Measurements from ENCODE around the gene PKD2L1.

GRCh38 chr10:100374200-100374655 lies 44.2 kb upstream of the PKD2L1 start:
- TF ChIP-seq ZNF3 (CRISPR knock-in tag; IDR thresholded peaks at IDR 0.05), result no peak
- TF ChIP-seq, protein P1, sequence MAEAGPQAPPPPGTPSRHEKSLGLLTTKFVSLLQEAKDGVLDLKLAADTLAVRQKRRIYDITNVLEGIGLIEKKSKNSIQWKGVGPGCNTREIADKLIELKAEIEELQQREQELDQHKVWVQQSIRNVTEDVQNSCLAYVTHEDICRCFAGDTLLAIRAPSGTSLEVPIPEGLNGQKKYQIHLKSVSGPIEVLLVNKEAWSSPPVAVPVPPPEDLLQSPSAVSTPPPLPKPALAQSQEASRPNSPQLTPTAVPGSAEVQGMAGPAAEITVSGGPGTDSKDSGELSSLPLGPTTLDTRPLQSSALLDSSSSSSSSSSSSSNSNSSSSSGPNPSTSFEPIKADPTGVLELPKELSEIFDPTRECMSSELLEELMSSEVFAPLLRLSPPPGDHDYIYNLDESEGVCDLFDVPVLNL (CRISPR knock-in tag; IDR thresholded peaks at IDR 0.05; ENCODE audit: low read depth), result no peak
- no peak for TF ChIP-seq HMG20B (CRISPR knock-in tag; IDR thresholded peaks at IDR 0.05)
- TF ChIP-seq, protein P2, sequence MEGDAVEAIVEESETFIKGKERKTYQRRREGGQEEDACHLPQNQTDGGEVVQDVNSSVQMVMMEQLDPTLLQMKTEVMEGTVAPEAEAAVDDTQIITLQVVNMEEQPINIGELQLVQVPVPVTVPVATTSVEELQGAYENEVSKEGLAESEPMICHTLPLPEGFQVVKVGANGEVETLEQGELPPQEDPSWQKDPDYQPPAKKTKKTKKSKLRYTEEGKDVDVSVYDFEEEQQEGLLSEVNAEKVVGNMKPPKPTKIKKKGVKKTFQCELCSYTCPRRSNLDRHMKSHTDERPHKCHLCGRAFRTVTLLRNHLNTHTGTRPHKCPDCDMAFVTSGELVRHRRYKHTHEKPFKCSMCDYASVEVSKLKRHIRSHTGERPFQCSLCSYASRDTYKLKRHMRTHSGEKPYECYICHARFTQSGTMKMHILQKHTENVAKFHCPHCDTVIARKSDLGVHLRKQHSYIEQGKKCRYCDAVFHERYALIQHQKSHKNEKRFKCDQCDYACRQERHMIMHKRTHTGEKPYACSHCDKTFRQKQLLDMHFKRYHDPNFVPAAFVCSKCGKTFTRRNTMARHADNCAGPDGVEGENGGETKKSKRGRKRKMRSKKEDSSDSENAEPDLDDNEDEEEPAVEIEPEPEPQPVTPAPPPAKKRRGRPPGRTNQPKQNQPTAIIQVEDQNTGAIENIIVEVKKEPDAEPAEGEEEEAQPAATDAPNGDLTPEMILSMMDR (IDR thresholded peaks at IDR 0.05 in 2 of 3, conservative IDR thresholded peaks at IDR 0.05 in 1 of 3; ENCODE audit: insufficient read depth in 2 of 3, low read depth in 1 of 3, low read length in 3 of 3), result no peak
- 0 out of 2 replicates have a peak, but pooled peaks have one; percentile 13 for TF ChIP-seq SMARCA4 (IDR thresholded peaks at IDR 0.05)
- TF ChIP-seq ZNF766 (CRISPR knock-in tag; conservative IDR thresholded peaks at IDR 0.05), result no peak
- no peak for TF ChIP-seq DLX4 (CRISPR knock-in tag; IDR thresholded peaks at IDR 0.05)
- TF ChIP-seq MYBL2 (IDR thresholded peaks at IDR 0.05; ENCODE audit: low read depth), result no peak
- TF ChIP-seq MYBL2 (CRISPR knock-in tag; IDR thresholded peaks at IDR 0.05; ENCODE audit: borderline replicate concordance), result no peak
- TF ChIP-seq ZNF253 (CRISPR knock-in tag; conservative IDR thresholded peaks at IDR 0.05), result no peak
- peak; percentile 70 for TF ChIP-seq POLR2A (conservative IDR thresholded peaks at IDR 0.05)
- TF ChIP-seq ZBTB34 (CRISPR knock-in tag; IDR thresholded peaks at IDR 0.05), result no peak
- no peak for TF ChIP-seq BHLHE40 (IDR thresholded peaks at IDR 0.05; ENCODE audit: low read length)
- TF ChIP-seq CHD2 (IDR thresholded peaks at IDR 0.05; ENCODE audit: low read depth, low read length), result no peak
